RKO (cell line): ENCODE data around the gene GPX4.

Experiments used
- DNase-seq: peaks from one replicate; pipeline ENCODE4 v3.0.0-alpha.2; 2016; ENCODE audit warnings: low spot score

The GPX4 gene

GRCh38 chr19:1149259-1150045, 45.7 kb downstream of the GPX4 start:
- DNase-seq = no peak

DNA sequence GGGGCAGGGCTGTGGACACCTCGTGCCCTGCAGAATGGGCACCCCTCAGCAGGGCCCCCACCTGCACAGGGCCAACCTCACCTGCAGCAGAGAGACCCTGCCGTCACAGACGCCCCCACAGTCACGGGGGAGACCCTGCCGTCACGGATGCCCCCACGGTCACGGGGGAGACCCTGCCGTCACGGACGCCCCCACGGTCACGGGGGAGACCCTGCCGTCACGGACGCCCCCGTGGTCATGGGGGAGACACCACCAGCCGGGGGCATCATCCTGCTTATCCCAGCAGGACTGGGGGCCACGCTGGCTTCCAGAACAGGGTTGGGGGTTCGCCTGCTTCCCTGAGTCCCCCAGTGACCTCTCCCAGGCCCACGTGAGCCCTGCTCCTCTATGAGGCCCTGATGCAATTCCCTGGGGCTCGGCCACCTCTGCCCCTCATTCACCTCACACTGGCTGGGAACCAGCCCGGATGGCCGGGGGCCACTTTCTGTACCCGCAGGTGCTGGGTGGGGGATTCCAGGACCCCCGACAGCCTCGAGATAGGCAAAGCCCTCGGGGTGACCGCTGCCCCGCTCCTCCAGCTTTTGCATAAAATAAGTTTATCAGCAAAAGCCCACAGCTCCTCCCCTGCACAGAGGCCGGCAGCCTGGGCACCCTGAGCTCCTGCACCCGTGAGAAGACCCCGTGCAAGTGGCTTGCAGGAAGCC, 46.7 kb downstream of the GPX4 start:
- no peak for DNase-seq

- DNase-seq = no peak
Measured at GRCh38 chr19:1151037-1151724, 47.4 kb downstream of the GPX4 start.

GRCh38 chr19:1151917-1152587, 48.3 kb downstream of the GPX4 start:
- DNase-seq = no peak

DNA sequence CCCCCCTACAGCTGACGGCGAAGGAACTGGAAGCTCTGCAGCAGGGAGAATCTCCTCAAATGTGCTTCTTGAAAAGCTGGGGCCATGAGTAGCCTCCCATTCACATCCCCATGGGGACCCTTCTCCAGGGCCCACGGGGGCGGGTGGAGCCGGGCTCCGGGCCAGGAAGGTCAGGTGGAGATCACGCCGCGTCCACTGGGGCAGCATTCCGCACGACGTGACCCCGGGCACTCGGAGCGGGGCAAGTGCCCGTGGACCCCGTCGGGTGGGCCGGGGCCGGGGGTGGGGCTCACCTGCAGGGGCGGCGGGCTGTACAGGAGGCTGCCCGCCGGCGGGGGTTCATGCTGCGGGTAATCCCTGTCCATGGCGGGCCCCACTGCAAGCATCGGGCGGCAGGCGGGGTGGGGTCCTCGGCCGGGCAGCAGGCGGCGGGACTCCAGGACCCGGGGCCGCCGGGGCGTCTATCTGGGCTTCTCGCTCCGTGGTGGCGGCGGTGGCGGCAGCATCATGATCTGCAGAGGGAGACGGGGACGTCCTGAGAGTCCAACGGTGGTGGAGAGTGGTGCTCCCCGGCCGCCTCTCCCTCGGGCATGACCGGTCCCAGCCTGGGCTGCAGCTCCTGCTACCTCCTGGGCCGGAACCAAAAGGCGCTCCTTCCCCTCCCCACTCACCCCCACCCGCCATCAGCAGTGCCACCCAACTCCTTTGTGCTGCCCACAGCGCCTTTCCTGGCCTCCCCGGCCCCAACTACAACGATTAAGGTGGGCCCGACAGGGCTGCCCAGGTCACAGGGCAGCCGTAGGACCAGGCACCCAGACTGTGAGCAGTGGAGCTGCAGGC, 50.3 kb downstream of the GPX4 start:
- DNase-seq = no peak

GRCh38 chr19:1154731-1155351, 51.0 kb downstream of the GPX4 start:
- no peak for DNase-seq

DNA sequence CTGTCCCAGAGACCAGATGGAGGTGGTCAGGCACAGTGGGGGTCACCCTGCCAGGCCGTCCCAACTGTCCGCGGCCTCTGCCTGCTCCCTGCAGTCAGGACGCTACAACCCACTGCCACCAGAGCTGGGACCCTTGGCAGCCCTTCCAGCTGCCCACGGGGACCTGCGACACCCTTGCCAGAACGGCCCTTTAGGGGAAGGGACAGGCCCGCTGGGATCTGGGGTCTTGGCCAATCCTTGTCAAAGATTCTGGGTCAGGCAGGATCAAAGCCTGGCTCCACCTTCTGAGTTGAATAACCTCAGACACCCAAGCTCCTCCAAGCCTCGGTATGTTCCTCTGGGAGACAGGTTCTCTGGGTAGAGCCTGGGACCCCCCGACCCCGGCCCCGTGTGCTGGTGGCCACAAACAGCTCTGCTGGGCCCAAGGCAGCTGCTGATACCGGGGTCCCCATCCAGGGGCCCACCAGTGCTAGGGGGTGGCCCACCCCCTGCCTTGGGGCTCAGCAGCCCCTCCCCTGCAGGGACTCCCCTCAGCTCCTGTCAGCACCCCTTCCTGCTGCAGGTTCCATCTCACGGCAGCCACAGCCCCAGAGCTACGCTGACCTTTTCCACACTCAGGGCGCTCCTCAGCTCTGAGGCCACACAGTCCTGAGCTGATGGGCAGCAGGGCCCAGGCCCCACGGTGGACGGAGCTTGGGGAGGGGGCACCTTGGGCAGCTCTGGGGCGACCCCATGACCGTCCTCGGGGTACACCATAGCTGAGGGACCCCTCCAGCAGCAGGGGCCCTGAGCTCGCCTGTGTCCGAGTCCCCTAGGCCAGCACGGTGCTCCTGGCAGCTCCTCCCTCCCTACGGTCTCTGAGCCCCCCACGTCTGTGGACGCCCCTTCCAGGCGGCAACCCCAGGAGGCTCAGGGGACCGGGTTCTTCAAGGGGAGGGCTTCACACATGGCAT, 51.8 kb downstream of the GPX4 start:
- no peak for DNase-seq
